Right lobe of liver (tissue), 6 donors: ENCODE results near the gene FOXC1. TPM values are rescaled to one million over a fixed set of nuclear protein-coding genes. Genes with fewer than 3 reads are reported as not detected.

Experiments used
- ATAC-seq, 4 donors: fragments of 200-7000 bp; cut with Tn5 transposase; one replicate each; pipeline ENCODE4 v1.9.1; 2020; ENCODE audit warnings: mild to moderate bottlenecking in 4 of 4, moderate library complexity in 4 of 4
- DNase-seq, 3 donors: peaks; one replicate each; pipeline ENCODE4 v3.0.0-alpha.2; 2020
- H3K27ac ChIP-seq, 3 donors: fragments of 200-600 bp; one replicate each; pipeline ENCODE4 v1.8.0; 2022
- H3K27me3 ChIP-seq, 2 donors: fragments of 200-600 bp; one replicate each; pipeline ENCODE4 v1.8.0; 2022
- H3K36me3 ChIP-seq, 4 donors: fragments of 200-600 bp; sonication (generic) in 1 of 4; one replicate each; pipeline versions ENCODE4 v1.5.1 to v1.8.0; 2017 to 2022; ENCODE audit warnings: control low read depth in 1 of 4
- H3K4me1 ChIP-seq, 4 donors: fragments of 200-600 bp; sonication (generic) in 1 of 4; one replicate each; pipeline versions ENCODE4 v1.5.1 to v1.8.0; 2017 to 2022; ENCODE audit warnings: control low read depth in 1 of 4
- H3K4me3 ChIP-seq, 3 donors: fragments of 200-600 bp; one replicate each; pipeline ENCODE4 v1.8.0; 2022
- H3K9me3 ChIP-seq, 4 donors: fragments of 200-600 bp; sonication (generic) in 1 of 4; one replicate each; pipeline versions ENCODE4 v1.5.1 to v1.8.0; 2017 to 2022; ENCODE audit warnings: control low read depth in 1 of 4
- POLR2A ChIP-seq: fragments of 450-650 bp; IDR thresholded peaks from one replicate; pipeline ENCODE4 v1.6.1; 2017; ENCODE audit warnings: antibody characterized with exemption, mild to moderate bottlenecking
- WGBS: methylation state at CpG from one replicate; pipeline ENCODE4 v1.1.6; 2018; ENCODE audit warnings: low coverage, low lambda C conversion rate; ENCODE audit not compliant: insufficient coverage; ENCODE audit errors: missing lambda C conversion rate; 5-methylcytosine and 5-hydroxymethylcytosine counted together
- intact Hi-C, 2 donors: fragments of 100-400 bp; cut with DNase I; formaldehyde crosslinking; loops; one replicate each; pipeline versions ENCODE4 v1.11.2 to v1.14.1; 2022
- total RNA-seq, 6 experiments: library from RNA; depleted of rRNA in 2 of 6; stranded (reverse); fragments of >200 nt in 2 of 6; fragmentation: NEBNext Ultra II Directional in 3 of 6; extraction: Animal tissue kit (Norgen Biotek cat#: 25700) in 3 of 6; gene quantifications; one replicate each; pipeline versions ENCODE4 v1.1.0 to v1.2.4, GENCODE V29; 2016 to 2023
- TF ChIP-seq, protein P1 (sequence below), 4 donors: fragments of 200-600 bp in 3 of 4; fragments of 450-650 bp in 1 of 4; IDR thresholded peaks; one replicate each; pipeline versions ENCODE4 v1.5.1 to v1.8.0; 2016 to 2022; ENCODE audit warnings: antibody characterized with exemption in 4 of 4, mild to moderate bottlenecking in 2 of 4
- donor health status: DM: no; HTN: yes; CAD: no.
- donor health status: DM: no; HTN: no; CAD: no.
- donor health status: DM: no; HTN: no; CAD: no.
- donor health status: DM: no; HTN: yes; CAD: no.
- donor health status: DM: no; HTN: yes; CAD: no.

Gene FOXC1
- total RNA-seq, 6 experiments from 2014 or later = 0.24 to 0.87 (median 0.50) TPM

DNA sequence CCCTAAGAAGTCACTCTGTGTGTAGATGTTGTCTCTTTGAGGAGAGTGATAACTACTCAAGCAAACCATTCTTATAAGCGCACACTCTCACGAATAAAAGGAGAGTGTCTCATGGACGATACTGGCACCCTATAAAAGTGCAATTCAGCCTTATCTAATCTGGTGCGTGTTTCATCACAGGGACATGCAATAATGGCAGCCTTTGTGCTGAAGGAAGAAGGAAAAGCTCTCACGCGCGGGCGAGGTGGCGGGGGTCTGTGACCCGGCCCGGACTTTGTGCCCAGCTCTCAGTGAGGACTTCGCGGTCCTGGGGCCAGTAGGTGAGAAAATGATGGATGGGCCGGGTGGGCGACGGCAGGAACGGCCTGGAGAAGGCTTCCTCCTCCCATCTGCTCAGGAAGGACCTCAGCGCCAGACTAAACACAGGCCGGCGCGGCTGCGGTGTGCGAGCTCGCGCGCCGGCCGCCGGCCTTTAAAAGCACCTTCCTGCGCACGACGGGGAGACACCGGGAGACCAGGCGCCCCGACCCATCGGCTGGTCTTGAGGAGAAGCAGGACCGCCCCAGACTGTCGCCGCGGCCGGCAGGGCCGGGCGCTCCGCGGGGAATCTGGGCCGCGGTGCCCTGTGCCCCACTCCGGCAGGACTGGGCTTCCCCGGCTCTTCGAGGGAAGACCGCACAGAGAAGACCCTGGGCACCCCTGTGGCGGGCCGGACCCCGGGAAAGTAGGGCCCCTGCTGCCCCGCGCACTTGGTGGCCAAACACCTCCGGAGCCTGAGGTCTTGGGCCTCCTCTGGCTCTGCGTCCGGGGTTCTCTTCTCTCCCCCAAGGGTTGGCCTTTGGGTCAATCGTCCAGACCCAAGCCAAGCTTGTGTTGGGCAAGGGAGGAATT, 8.3 kb upstream of the FOXC1 start:
- Histone ChIP-seq H3K4me3 (no peak overlapping the region), H3K27ac (no peak overlapping the region), H3K27me3 (peaks cover 8 to 34% of the 10 kb centered on the region in 2 donors), H3K36me3 (no peaks in the 10 kb centered on the region), H3K9me3 (no peaks in the 10 kb centered on the region), H3K4me1 (peaks cover 0 to 19% (median 5%) of the 10 kb centered on the region in 4 donors)
- 13% methylated on average over 4 of the region's 60 CpGs for WGBS
- DNase-seq = no peak
- TF ChIP-seq, protein P1, sequence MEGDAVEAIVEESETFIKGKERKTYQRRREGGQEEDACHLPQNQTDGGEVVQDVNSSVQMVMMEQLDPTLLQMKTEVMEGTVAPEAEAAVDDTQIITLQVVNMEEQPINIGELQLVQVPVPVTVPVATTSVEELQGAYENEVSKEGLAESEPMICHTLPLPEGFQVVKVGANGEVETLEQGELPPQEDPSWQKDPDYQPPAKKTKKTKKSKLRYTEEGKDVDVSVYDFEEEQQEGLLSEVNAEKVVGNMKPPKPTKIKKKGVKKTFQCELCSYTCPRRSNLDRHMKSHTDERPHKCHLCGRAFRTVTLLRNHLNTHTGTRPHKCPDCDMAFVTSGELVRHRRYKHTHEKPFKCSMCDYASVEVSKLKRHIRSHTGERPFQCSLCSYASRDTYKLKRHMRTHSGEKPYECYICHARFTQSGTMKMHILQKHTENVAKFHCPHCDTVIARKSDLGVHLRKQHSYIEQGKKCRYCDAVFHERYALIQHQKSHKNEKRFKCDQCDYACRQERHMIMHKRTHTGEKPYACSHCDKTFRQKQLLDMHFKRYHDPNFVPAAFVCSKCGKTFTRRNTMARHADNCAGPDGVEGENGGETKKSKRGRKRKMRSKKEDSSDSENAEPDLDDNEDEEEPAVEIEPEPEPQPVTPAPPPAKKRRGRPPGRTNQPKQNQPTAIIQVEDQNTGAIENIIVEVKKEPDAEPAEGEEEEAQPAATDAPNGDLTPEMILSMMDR (IDR thresholded peaks at IDR 0.05) = no peak
- TF ChIP-seq POLR2A = no peak
- ATAC-seq = no peak
- intact Hi-C loops = loop anchor here (10.0 kb wide), 4 partner anchors 503 to 1033 kb away; no protein-coding TSS in a partner anchor

DNA sequence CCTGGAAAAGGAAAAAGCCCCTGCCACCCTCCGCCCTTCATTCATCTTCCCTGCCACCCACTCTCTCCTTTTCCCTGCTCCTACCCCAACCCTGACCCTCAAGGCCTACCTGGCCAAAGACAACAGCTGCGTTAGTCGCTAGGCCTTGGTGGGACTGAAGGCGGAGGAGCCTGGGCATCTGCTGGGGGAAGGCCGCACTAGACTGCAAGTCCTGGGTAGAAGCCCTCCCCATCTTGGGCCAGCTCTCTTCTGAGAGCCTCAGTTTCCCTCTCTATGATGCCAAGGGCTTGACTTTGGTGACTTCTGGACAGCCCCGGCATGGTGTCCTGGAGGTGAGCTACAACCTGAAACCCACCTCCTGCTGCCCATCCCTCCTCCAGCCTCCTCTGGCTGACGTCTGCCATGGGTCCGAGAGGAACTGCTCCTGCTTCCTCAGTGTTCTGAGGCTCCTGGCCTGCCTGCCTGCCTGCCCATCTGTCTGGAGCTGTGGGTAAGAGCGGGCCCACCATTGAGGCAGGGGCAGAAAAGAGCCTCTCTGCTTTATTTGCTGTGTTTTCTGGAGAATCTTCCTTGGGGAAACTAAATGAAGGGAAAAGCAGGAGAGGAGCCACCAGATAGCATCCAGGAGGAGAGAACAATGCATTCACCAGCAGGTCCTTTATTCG, 7.5 kb upstream of the FOXC1 start:
- no peak for ATAC-seq
- DNase-seq = no peak
- intact Hi-C loops = loop anchor here (10.0 kb wide), 4 partner anchors 503 to 1033 kb away; no protein-coding TSS in a partner anchor
- Histone ChIP-seq H3K4me3 (no peak overlapping the region), H3K27ac (no peak overlapping the region), H3K9me3 (no peaks in the 10 kb centered on the region), H3K36me3 (no peaks in the 10 kb centered on the region), H3K4me1 (peaks cover 0 to 25% (median 7%) of the 10 kb centered on the region in 4 donors), H3K27me3 (peaks cover 8 to 40% of the 10 kb centered on the region in 2 donors)
- WGBS = 83% methylated on average over 3 of the region's 10 CpGs
- TF ChIP-seq, protein P1 (IDR thresholded peaks at IDR 0.05) = no peak
- no peak for TF ChIP-seq POLR2A

DNA sequence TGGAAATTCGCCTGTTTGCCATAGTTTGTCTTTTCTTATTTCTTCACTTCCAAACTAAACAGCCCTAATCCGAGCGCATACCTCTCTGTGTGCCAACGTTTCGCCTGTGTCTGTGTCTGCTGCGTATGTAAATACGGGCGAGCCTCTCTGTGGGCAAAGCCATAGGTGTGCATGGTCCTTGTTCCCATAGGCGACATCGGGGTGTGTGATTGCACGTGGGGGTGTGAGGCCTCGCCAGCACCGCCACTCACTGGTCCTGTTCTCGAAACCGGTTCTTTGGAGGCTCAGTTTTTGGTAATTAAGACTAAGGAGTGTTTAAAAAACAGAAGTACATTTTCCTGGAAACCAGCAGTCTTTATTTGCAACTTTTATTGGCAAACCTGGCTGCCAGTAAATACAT, 6.0 kb upstream of the FOXC1 start:
- DNase-seq (peak in 1 of 3 donors; percentile 22), ATAC-seq (no peak)
- Histone ChIP-seq H3K4me3 (no peak overlapping the region), H3K27ac (no peak overlapping the region), H3K27me3 (peaks cover 8 to 55% of the 10 kb centered on the region in 2 donors), H3K4me1 (peaks cover 0 to 36% (median 10%) of the 10 kb centered on the region in 4 donors), H3K9me3 (no peaks in the 10 kb centered on the region), H3K36me3 (no peaks in the 10 kb centered on the region)
- intact Hi-C loops = loop anchor here (10.0 kb wide), 4 partner anchors 501 to 1031 kb away; no protein-coding TSS in a partner anchor
- WGBS = 60% methylated on average over 14 of the region's 15 CpGs
- TF ChIP-seq, protein P1 (IDR thresholded peaks at IDR 0.05) = no peak
- no peak for TF ChIP-seq POLR2A

DNA sequence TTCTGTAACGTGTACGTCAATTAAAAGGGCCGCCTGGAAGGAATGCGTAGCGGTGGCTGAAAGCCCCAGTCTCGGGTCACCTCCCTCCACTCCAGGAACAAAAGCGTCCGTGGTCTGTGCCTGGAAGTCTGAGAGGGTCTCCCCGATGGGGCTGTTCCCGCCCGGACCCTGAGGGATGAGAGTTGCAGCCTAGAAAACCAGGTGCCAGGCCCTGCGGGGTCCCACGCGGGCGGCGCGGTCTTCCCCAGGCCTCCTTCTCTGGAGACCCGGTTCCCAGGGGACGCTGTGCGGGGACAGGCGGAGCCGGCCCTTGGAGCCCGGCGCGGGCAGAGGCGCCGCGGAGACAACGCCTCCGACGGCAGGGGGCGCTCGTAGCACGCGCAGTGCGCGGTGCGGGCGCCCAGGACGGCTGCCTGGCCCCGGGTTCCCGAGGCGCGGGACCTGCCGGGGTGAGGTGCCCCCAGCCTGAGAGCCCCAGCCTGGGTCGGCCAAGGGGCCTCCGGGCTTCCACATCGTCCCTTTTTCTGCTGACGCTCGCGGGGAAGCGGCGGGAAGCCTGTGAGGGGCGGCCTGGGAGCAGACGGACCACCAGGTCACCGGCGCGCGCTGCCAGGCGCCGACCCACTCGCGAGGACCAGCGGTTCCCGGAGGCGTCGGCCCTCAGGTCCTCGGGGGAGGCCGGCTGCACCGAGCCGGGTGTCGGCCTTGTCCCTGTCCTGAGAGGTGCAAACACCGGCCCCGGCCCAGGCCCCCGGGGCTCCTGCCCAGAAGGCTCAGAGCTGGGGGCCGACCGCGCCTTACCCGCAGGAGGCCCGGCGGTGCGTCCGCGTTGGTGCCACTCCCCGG, 5.3 kb upstream of the FOXC1 start:
- no peak for TF ChIP-seq POLR2A
- TF ChIP-seq, protein P1 (IDR thresholded peaks at IDR 0.05) = peak; percentile 94 to 99 (median 94)

More for the DNA sequence above, 5.3 kb upstream of the FOXC1 start:
- no peaks in the 10 kb centered on the region for H3K9me3 ChIP-seq
- no peak overlapping the region for H3K27ac ChIP-seq
- ATAC-seq (peak; percentile 90 to 92 (median 92)), DNase-seq (peak in 2 of 3 donors; percentile 70 to 77)
- H3K4me1 ChIP-seq = peaks cover 0 to 36% (median 10%) of the 10 kb centered on the region in 4 donors
- H3K27me3 ChIP-seq = peaks cover 8 to 59% of the 10 kb centered on the region in 2 donors
- WGBS = 3% methylated on average over 9 of the region's 85 CpGs
- no peaks in the 10 kb centered on the region for H3K36me3 ChIP-seq
- intact Hi-C loops = loop anchor here (5.0 to 10.0 kb wide), 5 partner anchors 500 to 1030 kb away; no protein-coding TSS in a partner anchor
- peak overlapping the region; percentile 48 to 52 (median 49) for H3K4me3 ChIP-seq
